HEK293T (cell line): Measurements from ENCODE around the gene PDCD6IP.

Experiments
- CTCF ChIA-PET: fragments of 350-600 bp; formaldehyde crosslinking; extraction: SDS; loops from one replicate; lab custom pipeline; 2021; ENCODE audit warnings: antibody characterized with exemption, inconsistent platforms; lab: Yijun Ruan, JAX
- POLR2A ChIA-PET: fragments of 350-600 bp; formaldehyde crosslinking; extraction: SDS; loops from one replicate; lab custom pipeline; 2020; ENCODE audit warnings: antibody characterized with exemption, inconsistent platforms; lab: Yijun Ruan, JAX
- DNase-seq: peaks from one replicate; pipeline ENCODE4 v3.0.0; 2012; ENCODE audit warnings: mixed read lengths; ENCODE audit errors: extremely low spot score
- ARNT ChIP-seq: fragments of 450-650 bp; IDR thresholded peaks from 2 replicates; pipeline ENCODE4 v1.6.1; 2017; ENCODE audit warnings: mild to moderate bottlenecking
- BHLHE40 ChIP-seq: fragments of 450-650 bp; IDR thresholded peaks from 2 replicates; pipeline ENCODE4 v1.6.1; 2016; ENCODE audit warnings: mild to moderate bottlenecking, moderate library complexity, borderline replicate concordance
- CTBP1 ChIP-seq: fragments of 450-650 bp; IDR thresholded peaks from 2 replicates; pipeline ENCODE4 v1.6.1; 2016; ENCODE audit warnings: borderline replicate concordance
- ELF4 ChIP-seq: fragments of 450-650 bp; IDR thresholded peaks from 2 replicates; pipeline ENCODE4 v1.6.1; 2017; ENCODE audit warnings: antibody characterized with exemption
- FOXA1 ChIP-seq: fragments of 450-650 bp; IDR thresholded peaks from 2 replicates; pipeline ENCODE4 v1.6.1; 2016; ENCODE audit warnings: mild to moderate bottlenecking
- FOXK2 ChIP-seq: fragments of 450-650 bp; IDR thresholded peaks from 2 replicates; pipeline ENCODE4 v1.6.1; 2016; ENCODE audit warnings: mild to moderate bottlenecking
- FOXM1 ChIP-seq: fragments of 450-650 bp; IDR thresholded peaks from 2 replicates; pipeline ENCODE4 v1.6.1; 2017; ENCODE audit warnings: mild to moderate bottlenecking, borderline replicate concordance
- HDGF ChIP-seq: fragments of 450-650 bp; IDR thresholded peaks from 2 replicates; pipeline ENCODE4 v1.6.1; 2017; ENCODE audit warnings: antibody characterized with exemption, borderline replicate concordance
- L3MBTL2 ChIP-seq: fragments of 450-650 bp; conservative IDR thresholded peaks from 2 replicates; pipeline ENCODE4 v1.6.1; 2016; ENCODE audit warnings: mild to moderate bottlenecking
- LEF1 ChIP-seq: fragments of 450-650 bp; IDR thresholded peaks from 2 replicates; pipeline ENCODE4 v1.6.1; 2017; ENCODE audit warnings: mild to moderate bottlenecking, borderline replicate concordance
- NFRKB ChIP-seq: fragments of 450-650 bp; IDR thresholded peaks from 2 replicates; pipeline ENCODE4 v1.6.1; 2016; ENCODE audit warnings: mild to moderate bottlenecking, moderate library complexity
- PKNOX1 ChIP-seq: fragments of 450-650 bp; IDR thresholded peaks from 2 replicates; pipeline ENCODE4 v1.6.1; 2016
- SP1 ChIP-seq: fragments of 450-650 bp; IDR thresholded peaks from 2 replicates; pipeline ENCODE4 v1.6.1; 2017
- SUZ12 ChIP-seq: fragments of 450-650 bp; IDR thresholded peaks from 2 replicates; pipeline ENCODE4 v1.6.1; 2016; ENCODE audit warnings: mild to moderate bottlenecking
- TARDBP ChIP-seq: fragments of 450-650 bp; IDR thresholded peaks from 2 replicates; pipeline ENCODE4 v1.6.1; 2016
- ZNF384 ChIP-seq: fragments of 450-650 bp; IDR thresholded peaks from 2 replicates; pipeline ENCODE4 v1.6.1; 2016

Gene PDCD6IP

GRCh38 chr3:33874815-33875214 lies 76.4 kb downstream of the PDCD6IP start:
- no peak for DNase-seq
- TF ChIP-seq CTBP1 (no peak), FOXA1 (no peak), L3MBTL2 (no peak), FOXK2 (no peak), BHLHE40 (no peak), TARDBP (no peak), PKNOX1 (no peak), SP1 (no peak)
- POLR2A ChIA-PET, result no interaction called here
- CTCF ChIA-PET, result no interaction called here

DNA sequence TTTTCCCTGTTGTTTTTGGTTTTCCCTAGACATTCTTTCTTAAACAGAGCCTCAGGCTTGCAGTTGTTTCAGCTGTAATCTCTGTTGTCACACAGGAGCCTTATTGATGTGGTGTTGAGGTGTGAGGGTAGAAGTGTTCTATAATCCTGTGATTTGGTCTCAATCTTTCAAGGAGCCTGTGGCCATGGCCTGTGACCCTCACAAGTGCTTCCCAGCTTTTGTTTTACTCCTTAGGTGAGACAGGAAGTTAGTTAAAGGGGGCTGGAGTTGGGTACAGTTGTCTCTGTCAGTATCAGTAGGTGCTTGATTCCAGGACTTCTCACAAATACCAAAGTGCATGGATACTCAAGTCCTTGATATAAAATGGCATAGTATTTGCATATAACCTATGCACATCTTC lies 77.2 kb downstream of the PDCD6IP start:
- ChIA-PET CTCF (no interaction called here), POLR2A (no interaction called here)
- TF ChIP-seq FOXA1 (no peak), TARDBP (no peak), L3MBTL2 (no peak), SP1 (no peak), PKNOX1 (no peak), NFRKB (no peak), CTBP1 (no peak), ARNT (no peak), ZNF384 (no peak), LEF1 (no peak), HDGF (no peak), ELF4 (no peak), FOXK2 (no peak), FOXM1 (no peak), BHLHE40 (no peak), SUZ12 (no peak)
- DNase-seq, result no peak

GRCh38 chr3:33877187-33877586 lies 78.8 kb downstream of the PDCD6IP start:
- TF ChIP-seq TARDBP (no peak), ZNF384 (no peak), LEF1 (no peak), FOXA1 (no peak), HDGF (no peak), ELF4 (no peak), ARNT (no peak), L3MBTL2 (no peak), SUZ12 (no peak), FOXM1 (no peak), CTBP1 (no peak), PKNOX1 (no peak), BHLHE40 (no peak), NFRKB (no peak), FOXK2 (no peak), SP1 (no peak)
- DNase-seq, result no peak
- ChIA-PET POLR2A (no interaction called here), CTCF (no interaction called here)

GRCh38 chr3:33879540-33879939 lies 81.1 kb downstream of the PDCD6IP start:
- no peak for DNase-seq
- ChIA-PET POLR2A (no interaction called here), CTCF (no interaction called here)
- TF ChIP-seq L3MBTL2 (no peak), CTBP1 (no peak), SUZ12 (no peak), HDGF (no peak), FOXA1 (no peak)

DNA sequence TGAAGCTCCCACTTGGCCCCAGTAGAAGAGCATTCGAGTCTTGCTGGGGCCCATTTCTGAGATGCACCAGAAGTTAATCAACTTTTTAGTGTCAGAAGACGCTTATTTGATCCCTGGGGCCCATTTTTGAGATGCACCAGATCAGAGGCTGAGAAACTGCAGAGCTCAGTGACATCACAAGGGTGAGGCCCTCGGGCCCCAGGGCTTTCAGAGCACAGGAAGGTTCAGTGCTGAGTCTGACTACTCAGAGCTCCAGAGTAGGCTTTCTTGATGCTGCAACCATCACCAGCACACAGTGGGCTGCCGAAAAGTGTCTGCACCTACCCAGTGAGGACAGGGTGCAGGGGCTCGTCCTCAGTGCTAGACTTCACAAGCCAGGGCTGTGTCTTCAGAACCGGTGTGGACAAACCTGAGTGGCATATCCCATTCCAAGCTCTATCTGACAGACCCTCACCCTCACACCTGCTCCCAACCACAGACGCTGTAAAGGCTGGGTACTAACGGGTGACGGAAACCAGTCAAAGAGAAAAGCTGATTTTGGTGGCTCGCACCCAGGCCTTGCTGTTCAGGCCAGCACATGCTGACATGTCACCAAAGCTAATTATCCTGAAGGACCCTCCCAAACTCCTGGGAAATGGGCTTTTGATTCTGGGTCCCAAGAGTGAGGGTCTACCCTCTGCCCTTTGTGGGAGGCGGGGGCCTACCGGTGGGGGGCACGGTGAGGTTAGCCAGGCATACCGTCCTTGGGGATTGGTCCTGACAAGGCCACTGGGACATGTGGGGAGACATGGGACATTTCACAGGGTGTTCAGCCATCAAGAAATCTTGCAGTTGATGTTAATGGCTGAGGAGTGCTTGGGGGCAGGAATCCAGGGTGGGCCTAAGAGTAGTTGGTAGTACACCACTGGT lies 83.0 kb downstream of the PDCD6IP start:
- ChIA-PET CTCF (interaction anchor here (0.6 to 4.3 kb wide), 3 partner anchors 134 to 1413 kb away, joined by 3 to 53 read pairs (median 4); no protein-coding TSS in a partner anchor), POLR2A (no interaction called here)
- TF ChIP-seq SP1 (no peak), HDGF (no peak), ZNF384 (no peak), LEF1 (no peak), ARNT (no peak), FOXA1 (no peak), ELF4 (no peak), BHLHE40 (no peak), TARDBP (no peak), L3MBTL2 (no peak), SUZ12 (no peak), PKNOX1 (no peak), FOXM1 (no peak), FOXK2 (no peak), CTBP1 (no peak), NFRKB (no peak)

More for the DNA sequence above, 83.0 kb downstream of the PDCD6IP start:
- no peak for DNase-seq
